ENCODE measurements around the gene CBARP.
A peak's percentile ranks its signal among the peaks of the same experiment; 100 is the strongest.

GRCh38 chr19:1266129-1266915, 28.5 kb upstream of the CBARP start:
- TF ChIP-seq ZSCAN29 (CRISPR knock-in tag; conservative IDR thresholded peaks at IDR 0.05) (0 out of 2 replicates have a peak, but pooled peaks have one; percentile 39), YEATS2 (CRISPR knock-in tag; IDR thresholded peaks at IDR 0.05; ENCODE audit: borderline replicate concordance) (peak; percentile 55; the same call in 1 of the 2 replicates), RFX5 (IDR thresholded peaks at IDR 0.05; ENCODE audit: low read depth, low read length) (no peak)
